ENCODE results near the gene NELFB. TPM values are rescaled to one million over a fixed set of nuclear protein-coding genes. Genes with fewer than 3 reads are reported as not detected.

The NELFB gene
- total and polyA plus RNA-seq, 4 donors = 4.7 to 24.6 (median 18.1) TPM

DNA sequence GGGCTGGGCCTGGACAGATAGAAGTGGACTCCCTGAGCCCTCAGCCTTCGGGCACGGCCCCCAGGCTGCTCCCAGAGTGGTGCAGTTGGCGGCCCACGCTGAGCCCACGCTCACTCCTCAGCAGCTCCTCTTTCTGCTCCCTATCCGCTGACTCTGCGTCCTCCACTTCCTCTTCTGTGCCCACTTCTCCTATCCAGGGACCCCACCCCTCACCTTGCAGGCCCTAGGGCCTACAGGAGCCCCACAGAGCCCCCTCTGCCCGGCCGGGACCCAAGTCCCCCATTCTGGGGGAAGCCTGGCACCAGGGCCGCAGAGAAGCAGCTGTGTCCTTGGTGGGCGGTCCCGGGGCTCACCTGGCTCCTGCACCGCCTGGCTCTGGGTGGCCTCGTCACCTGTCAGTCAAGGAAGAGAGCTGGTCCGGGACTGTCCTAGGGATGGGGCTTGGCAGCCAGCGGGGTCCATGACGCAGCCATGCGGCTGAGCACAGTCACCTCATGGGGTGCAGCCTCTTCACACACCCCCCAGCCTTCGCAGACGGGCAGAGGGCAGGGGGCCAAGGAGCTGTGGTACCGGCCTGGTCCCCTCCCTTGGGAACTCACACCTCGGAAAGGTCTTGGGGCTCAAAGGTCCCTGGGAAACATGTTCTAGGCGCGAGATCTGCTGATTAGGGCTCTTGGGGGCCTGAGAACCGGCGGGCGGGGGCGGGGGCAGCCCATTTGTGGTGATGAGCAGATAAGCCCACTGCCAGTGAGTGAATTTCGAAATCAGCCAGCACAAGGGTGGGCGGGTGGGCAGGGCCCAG, 52.3 kb downstream of the NELFB start:
- no peak overlapping the region for H3K4me3 ChIP-seq (ENCODE audit: low read depth in 1 of 3, low read length in 3 of 3)

DNA sequence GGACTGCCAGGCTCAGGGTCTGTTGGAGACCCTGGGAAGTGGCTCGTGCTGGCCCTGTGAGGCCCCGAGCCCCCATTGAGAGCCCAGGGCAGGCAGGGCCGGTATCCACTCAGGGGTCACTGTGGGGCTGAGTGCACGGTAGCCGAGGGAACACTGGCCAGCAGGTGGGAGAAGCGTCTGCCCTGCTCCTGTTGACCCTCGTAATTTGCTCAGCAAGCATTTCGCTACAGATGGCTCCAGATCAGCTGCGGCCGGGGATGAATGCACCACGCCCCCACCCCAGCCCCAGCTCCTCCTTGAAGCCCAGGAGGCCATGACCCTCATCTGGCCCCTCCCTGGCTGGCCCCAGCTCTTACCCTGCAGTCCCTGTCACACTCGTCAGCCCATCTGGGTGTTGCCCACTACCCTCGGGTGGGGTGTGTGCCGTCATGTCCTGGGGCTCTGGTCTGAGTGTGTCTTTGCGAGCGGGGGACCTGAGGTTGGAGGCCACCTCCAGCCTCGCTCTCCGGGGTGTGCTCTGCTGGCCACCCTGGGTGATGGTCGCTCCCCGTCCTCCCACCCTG, 53.0 kb downstream of the NELFB start:
- Histone ChIP-seq H3K9ac (ENCODE audit: low read depth in 1 of 2, low read length in 2 of 2) (no peak overlapping the region), H3K36me3 (ENCODE audit: control insufficient read depth in 4 of 4, insufficient read depth in 3 of 4, low read depth in 1 of 4, low read length in 3 of 4) (no peaks in the 10 kb centered on the region), H3K27ac (ENCODE audit: low read depth in 1 of 2, low read length in 2 of 2) (no peak overlapping the region), H3K4me1 (ENCODE audit: control insufficient read depth in 4 of 4, insufficient read depth in 4 of 4, low read length in 3 of 4) (peaks cover 2 to 21% (median 8%) of the 10 kb centered on the region in 4 donors), H3K27me3 (ENCODE audit: control insufficient read depth in 4 of 4, insufficient read depth in 4 of 4, low read length in 3 of 4) (no peaks in the 10 kb centered on the region), H3K4me3 (ENCODE audit: low read depth in 1 of 3, low read length in 3 of 3) (no peak overlapping the region), H3K9me3 (ENCODE audit: control insufficient read depth in 4 of 4, low read length in 3 of 4) (no peaks in the 10 kb centered on the region)
- no peak for TF ChIP-seq NR2F2 (IDR thresholded peaks at IDR 0.05)
- 48% methylated on average over 20 of the region's 20 CpGs for WGBS
- peak; percentile 33 for DNase-seq (ENCODE audit: low spot score)

More for the DNA sequence above, 52.3 kb downstream of the NELFB start:
- Histone ChIP-seq H3K36me3 (ENCODE audit: control insufficient read depth in 4 of 4, insufficient read depth in 3 of 4, low read depth in 1 of 4, low read length in 3 of 4) (no peaks in the 10 kb centered on the region), H3K27me3 (ENCODE audit: control insufficient read depth in 4 of 4, insufficient read depth in 4 of 4, low read length in 3 of 4) (no peaks in the 10 kb centered on the region), H3K4me1 (ENCODE audit: control insufficient read depth in 4 of 4, insufficient read depth in 4 of 4, low read length in 3 of 4) (peaks cover 2 to 25% (median 11%) of the 10 kb centered on the region in 4 donors), H3K9ac (ENCODE audit: low read depth in 1 of 2, low read length in 2 of 2) (no peak overlapping the region), H3K9me3 (ENCODE audit: control insufficient read depth in 4 of 4, low read length in 3 of 4) (no peaks in the 10 kb centered on the region), H3K27ac (ENCODE audit: low read depth in 1 of 2, low read length in 2 of 2) (no peak overlapping the region)
- peak; percentile 34 for DNase-seq (ENCODE audit: low spot score)
- 31% methylated on average over 30 of the region's 30 CpGs for WGBS
- no peak for TF ChIP-seq RXRA (IDR thresholded peaks at IDR 0.05)
- no peak for TF ChIP-seq YY1 (IDR thresholded peaks at IDR 0.05)
- no peak for TF ChIP-seq TAF1 (conservative IDR thresholded peaks at IDR 0.05)

DNA sequence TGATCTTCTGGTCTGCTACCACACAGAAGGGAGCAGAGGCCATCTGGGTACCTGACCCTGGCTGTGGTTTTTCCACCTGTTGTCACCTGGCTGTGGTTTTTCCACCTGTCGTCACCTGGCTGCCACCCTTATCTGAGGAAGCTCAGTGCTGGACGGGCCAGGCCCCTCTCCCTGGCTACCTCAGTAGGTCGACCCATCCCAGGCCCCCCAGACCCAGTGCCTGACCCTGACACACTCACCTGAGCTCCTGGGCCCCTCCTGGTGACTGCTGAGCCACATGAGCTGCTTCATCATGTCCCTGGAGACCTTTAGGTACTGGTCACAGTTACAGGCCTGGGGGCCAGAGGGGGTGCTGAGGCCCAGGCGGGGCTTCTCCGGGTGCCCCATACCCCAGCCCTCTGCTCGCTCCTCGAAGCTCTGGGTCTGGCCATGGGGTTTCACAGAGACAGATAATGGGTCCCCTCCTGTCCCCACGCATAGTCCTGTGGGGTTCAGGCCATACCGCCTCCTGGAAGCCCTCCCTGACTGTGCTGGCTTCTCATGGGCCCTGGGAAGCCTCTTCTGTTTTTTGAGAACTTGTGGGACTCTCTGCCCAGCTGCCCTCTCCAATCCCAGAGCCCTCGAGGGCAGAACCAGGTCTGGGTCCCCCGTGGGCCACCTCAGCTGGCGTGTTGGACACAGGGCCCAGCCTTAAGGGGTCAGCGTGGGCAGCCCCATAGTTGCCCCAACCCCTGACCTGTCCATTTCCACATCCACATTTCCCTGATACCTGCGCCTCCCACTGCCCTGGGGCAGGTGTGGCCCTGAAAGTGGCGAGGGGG, 54.5 kb downstream of the NELFB start:
- DNase-seq (ENCODE audit: low spot score) = no peak
- H3K9ac ChIP-seq (ENCODE audit: low read depth in 1 of 2, low read length in 2 of 2) = no peak overlapping the region
- no peaks in the 10 kb centered on the region for H3K27me3 ChIP-seq (ENCODE audit: control insufficient read depth in 4 of 4, insufficient read depth in 4 of 4, low read length in 3 of 4)
- H3K4me1 ChIP-seq (ENCODE audit: control insufficient read depth in 4 of 4, insufficient read depth in 4 of 4, low read length in 3 of 4) = peaks cover 2 to 19% (median 7%) of the 10 kb centered on the region in 4 donors
- H3K27ac ChIP-seq (ENCODE audit: low read depth in 1 of 2, low read length in 2 of 2) = no peak overlapping the region
- 83% methylated on average over 15 of the region's 15 CpGs for WGBS
- TF ChIP-seq, protein P1, sequence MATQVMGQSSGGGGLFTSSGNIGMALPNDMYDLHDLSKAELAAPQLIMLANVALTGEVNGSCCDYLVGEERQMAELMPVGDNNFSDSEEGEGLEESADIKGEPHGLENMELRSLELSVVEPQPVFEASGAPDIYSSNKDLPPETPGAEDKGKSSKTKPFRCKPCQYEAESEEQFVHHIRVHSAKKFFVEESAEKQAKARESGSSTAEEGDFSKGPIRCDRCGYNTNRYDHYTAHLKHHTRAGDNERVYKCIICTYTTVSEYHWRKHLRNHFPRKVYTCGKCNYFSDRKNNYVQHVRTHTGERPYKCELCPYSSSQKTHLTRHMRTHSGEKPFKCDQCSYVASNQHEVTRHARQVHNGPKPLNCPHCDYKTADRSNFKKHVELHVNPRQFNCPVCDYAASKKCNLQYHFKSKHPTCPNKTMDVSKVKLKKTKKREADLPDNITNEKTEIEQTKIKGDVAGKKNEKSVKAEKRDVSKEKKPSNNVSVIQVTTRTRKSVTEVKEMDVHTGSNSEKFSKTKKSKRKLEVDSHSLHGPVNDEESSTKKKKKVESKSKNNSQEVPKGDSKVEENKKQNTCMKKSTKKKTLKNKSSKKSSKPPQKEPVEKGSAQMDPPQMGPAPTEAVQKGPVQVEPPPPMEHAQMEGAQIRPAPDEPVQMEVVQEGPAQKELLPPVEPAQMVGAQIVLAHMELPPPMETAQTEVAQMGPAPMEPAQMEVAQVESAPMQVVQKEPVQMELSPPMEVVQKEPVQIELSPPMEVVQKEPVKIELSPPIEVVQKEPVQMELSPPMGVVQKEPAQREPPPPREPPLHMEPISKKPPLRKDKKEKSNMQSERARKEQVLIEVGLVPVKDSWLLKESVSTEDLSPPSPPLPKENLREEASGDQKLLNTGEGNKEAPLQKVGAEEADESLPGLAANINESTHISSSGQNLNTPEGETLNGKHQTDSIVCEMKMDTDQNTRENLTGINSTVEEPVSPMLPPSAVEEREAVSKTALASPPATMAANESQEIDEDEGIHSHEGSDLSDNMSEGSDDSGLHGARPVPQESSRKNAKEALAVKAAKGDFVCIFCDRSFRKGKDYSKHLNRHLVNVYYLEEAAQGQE (IDR thresholded peaks at IDR 0.05) = no peak
- TF ChIP-seq, protein P2, sequence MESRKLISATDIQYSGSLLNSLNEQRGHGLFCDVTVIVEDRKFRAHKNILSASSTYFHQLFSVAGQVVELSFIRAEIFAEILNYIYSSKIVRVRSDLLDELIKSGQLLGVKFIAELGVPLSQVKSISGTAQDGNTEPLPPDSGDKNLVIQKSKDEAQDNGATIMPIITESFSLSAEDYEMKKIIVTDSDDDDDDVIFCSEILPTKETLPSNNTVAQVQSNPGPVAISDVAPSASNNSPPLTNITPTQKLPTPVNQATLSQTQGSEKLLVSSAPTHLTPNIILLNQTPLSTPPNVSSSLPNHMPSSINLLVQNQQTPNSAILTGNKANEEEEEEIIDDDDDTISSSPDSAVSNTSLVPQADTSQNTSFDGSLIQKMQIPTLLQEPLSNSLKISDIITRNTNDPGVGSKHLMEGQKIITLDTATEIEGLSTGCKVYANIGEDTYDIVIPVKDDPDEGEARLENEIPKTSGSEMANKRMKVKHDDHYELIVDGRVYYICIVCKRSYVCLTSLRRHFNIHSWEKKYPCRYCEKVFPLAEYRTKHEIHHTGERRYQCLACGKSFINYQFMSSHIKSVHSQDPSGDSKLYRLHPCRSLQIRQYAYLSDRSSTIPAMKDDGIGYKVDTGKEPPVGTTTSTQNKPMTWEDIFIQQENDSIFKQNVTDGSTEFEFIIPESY (IDR thresholded peaks at IDR 0.05) = no peak
- TF ChIP-seq NR2F2 (IDR thresholded peaks at IDR 0.05) (no peak), TAF1 (conservative IDR thresholded peaks at IDR 0.05) (no peak), EGR1 (IDR thresholded peaks at IDR 0.05; ENCODE audit: low read depth in 2 of 2) (no peak), RXRA (IDR thresholded peaks at IDR 0.05) (no peak), RAD21 (IDR thresholded peaks at IDR 0.05) (no peak), HNF4A (conservative IDR thresholded peaks at IDR 0.05) (no peak), JUND (IDR thresholded peaks at IDR 0.05) (no peak), GABPA (IDR thresholded peaks at IDR 0.05 in 1 of 2, conservative IDR thresholded peaks at IDR 0.05 in 1 of 2) (no peak), HNF4G (IDR thresholded peaks at IDR 0.05) (no peak)
- TF ChIP-seq, protein P3, sequence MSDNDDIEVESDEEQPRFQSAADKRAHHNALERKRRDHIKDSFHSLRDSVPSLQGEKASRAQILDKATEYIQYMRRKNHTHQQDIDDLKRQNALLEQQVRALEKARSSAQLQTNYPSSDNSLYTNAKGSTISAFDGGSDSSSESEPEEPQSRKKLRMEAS (IDR thresholded peaks at IDR 0.05) = no peak
- TF ChIP-seq, protein P4, sequence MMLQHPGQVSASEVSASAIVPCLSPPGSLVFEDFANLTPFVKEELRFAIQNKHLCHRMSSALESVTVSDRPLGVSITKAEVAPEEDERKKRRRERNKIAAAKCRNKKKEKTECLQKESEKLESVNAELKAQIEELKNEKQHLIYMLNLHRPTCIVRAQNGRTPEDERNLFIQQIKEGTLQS (IDR thresholded peaks at IDR 0.05) = no peak
- H3K36me3 ChIP-seq (ENCODE audit: control insufficient read depth in 4 of 4, insufficient read depth in 3 of 4, low read depth in 1 of 4, low read length in 3 of 4) = no peaks in the 10 kb centered on the region
- no peaks in the 10 kb centered on the region for H3K9me3 ChIP-seq (ENCODE audit: control insufficient read depth in 4 of 4, low read length in 3 of 4)
- H3K4me3 ChIP-seq (ENCODE audit: low read depth in 1 of 3, low read length in 3 of 3) = no peak overlapping the region
